Endometrial microvascular endothelial cells (primary cell): ENCODE results near the gene ZFP36L2. TPM values are rescaled to one million over a fixed set of nuclear protein-coding genes. Genes with fewer than 3 reads are reported as not detected.

ENCODE experiments used
- in situ Hi-C: cut with HindIII; loops from 2 replicates; pipeline ENCODE4 v1.10.0; 2017; ENCODE audit warnings: low sequenced_read_pairs, low pct_unique_long_range_greater_than_20kb; ENCODE audit errors: inconsistent ontology term
- total RNA-seq: library from RNA; depleted of rRNA; stranded (reverse); fragments of >200 nt; gene quantifications from one replicate; pipeline ENCODE4 v1.2.3, GENCODE V29; 2015; ENCODE audit errors: inconsistent ontology term

The ZFP36L2 gene
- total RNA-seq, 1 donor from 2014 or later: 5.9 TPM

DNA sequence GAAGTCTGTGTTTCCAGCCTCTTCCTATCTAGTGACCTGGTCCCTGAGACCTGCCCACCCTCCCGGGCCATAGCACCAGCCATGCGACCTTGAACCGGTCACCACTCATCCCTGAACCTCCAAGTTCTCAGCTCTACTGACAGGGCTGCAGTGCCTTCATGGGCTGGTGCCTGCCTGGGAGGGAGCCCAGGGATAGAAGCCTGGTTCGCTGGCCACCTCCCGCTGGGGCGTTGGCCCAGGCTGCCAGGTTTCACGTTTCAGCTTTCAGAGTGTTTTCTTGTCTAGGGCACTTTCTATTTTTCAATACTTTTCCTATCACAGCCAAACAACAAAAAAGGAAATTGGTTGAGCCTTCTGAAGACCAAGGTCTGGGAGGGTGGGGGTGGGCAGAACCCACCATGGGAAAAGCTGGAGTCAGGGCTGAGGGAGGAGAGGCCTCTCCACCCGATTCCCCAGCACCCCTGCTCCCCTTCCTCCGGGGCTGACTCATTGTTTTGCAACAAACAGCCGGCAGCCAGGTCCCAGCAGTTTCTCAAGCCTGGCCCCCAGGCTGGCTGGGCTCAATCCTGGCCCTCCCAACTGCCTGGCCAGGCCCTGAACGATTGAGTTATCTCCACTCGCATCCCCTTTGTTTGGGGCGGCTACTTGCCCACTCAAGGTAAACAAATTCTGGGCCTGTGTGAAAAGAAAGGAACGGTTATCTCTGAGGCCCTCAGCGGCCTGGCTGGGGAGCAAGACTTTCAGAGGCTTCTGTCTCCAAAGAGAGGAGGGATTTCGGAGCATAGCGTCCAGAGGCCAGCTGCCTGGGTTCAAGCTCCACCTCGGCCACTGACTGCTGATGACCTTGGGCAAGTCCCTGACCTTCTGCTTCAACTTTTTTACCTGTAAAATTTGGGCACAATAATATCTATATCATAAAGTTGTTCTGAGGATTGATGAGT is 47.5 kb downstream of the ZFP36L2 start:
- in situ Hi-C loops: no loop called here

- in situ Hi-C loops: no loop called here
Observed at GRCh38 chr2:43178055-43178598, 48.3 kb downstream of the ZFP36L2 start.

GRCh38 chr2:43176449-43176848 is 50.0 kb downstream of the ZFP36L2 start:
- in situ Hi-C loops: no loop called here

DNA sequence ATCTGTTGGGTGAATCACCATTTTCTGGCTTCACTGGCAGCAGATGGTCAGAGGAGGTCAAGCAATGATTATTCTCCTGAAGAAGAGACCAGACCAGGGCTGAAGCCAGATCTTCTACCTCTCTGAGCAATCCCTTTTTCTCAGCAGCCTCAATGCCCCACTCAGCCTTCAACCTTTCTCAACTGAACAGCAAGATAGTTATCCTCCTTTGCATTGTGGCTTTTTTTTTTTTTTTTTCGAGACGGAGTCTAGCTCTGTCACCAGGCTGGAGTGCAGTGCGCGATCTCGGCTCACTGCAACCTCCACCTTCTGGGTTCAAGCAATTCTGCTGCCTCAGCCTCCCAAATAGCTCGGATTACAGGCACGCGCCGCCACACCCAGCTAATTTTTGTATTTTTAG is 50.5 kb downstream of the ZFP36L2 start:
- in situ Hi-C loops: no loop called here

- in situ Hi-C loops: no loop called here
Observed at GRCh38 chr2:43175020-43175441, 51.4 kb downstream of the ZFP36L2 start.

- in situ Hi-C loops: loop anchor here (5.0 kb wide), 1 partner anchor 48 kb away; no protein-coding TSS in a partner anchor
Observed at GRCh38 chr2:43174368-43174916, 52.0 kb downstream of the ZFP36L2 start.
